ENCODE measurements around the gene AKAP8L. TPM values are rescaled to one million over a fixed set of nuclear protein-coding genes. Genes with fewer than 3 reads are reported as not detected.

AKAP8L gene
- total and polyA plus RNA-seq, 12 donors, result 48.3 to 652 (median 131) TPM

DNA sequence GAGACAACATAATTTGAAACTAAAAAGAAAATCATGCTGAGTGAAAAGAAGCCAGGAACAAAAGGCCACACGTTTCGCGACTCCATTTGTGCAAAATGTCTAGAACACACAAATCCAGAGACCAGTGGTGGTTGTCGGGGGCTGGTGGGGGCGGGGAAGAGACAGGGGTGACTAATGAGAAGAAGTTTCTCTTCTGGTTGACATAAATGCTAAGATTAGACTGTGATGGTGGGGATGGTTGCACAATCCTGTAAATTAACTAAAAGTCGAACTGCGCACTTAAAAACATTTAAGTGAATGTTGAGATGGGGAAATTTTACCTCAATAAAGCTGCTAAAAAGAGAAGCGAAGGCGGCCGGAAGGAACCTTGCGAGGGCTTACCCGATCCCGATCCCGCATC lies 46.3 kb downstream of the AKAP8L start:
- intact Hi-C loops (cut with DNase I), result loop anchor here (5.0 to 10.0 kb wide), 2 partner anchors 105 to 182 kb away; no protein-coding TSS in a partner anchor
- Histone ChIP-seq H3K27ac (no peak overlapping the region), H3K4me1 (replicated peaks in 1 of 2) (peaks cover 24 to 48% of the 10 kb centered on the region in 2 donors), H3K4me3 (no peak overlapping the region), H3K9me3 (replicated peaks in 1 of 3) (no peaks in the 10 kb centered on the region), H3K27me3 (no peaks in the 10 kb centered on the region), H3K36me3 (replicated peaks in 1 of 2) (peaks cover 0 to 61% of the 10 kb centered on the region in 2 donors)
- TF ChIP-seq CTCF (IDR thresholded peaks at IDR 0.05) (no peak), POLR2A (IDR thresholded peaks at IDR 0.05) (no peak)
- WGBS, 4 donors, result 89 to 95% (median 90%) methylated on average over 14 of the region's 14 CpGs
- DNase-seq, result no peak

DNA sequence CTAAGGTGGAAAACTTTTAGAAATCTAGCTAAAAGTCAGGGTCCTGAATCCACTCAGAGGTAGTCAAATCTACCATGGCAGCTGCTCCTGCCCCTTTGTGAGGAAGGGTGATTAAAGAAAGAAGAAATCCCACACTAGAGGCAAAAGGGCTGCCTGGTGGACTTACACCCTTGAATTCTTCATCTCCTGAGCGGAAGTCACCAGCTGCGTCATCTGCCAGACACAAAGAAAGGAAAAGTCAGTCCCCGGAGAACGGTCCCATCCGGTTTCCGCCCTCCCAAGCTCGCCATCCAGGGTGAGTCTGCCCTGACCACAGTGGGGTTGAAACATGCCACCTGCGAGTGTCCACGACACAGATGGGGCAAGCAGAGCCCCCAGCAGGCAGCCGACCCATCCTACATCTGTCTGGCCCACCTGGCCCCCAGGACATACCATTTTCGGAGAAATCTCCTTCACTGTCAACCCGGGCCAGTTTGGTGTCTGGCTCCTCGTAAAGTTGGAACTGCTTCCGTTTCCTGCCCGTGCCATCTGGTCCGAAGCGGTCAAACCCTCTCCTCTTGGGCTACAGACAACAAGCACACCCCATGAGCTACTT lies 46.9 kb downstream of the AKAP8L start:
- DNase-seq, result no peak
- intact Hi-C loops (cut with DNase I), result loop anchor here (5.0 to 10.0 kb wide), 2 partner anchors 105 to 183 kb away; no protein-coding TSS in a partner anchor
- Histone ChIP-seq H3K9me3 (replicated peaks in 1 of 3) (no peaks in the 10 kb centered on the region), H3K27ac (no peak overlapping the region), H3K4me1 (replicated peaks in 1 of 2) (peaks cover 28 to 48% of the 10 kb centered on the region in 2 donors), H3K27me3 (no peaks in the 10 kb centered on the region), H3K4me3 (no peak overlapping the region), H3K36me3 (replicated peaks in 1 of 2) (peaks cover 0 to 67% of the 10 kb centered on the region in 2 donors)
- TF ChIP-seq POLR2A (IDR thresholded peaks at IDR 0.05), result no peak
- no peak for TF ChIP-seq CTCF (IDR thresholded peaks at IDR 0.05)
- WGBS, 4 donors, result 91 to 97% (median 93%) methylated on average over 14 to 17 of the region's 17 CpGs

DNA sequence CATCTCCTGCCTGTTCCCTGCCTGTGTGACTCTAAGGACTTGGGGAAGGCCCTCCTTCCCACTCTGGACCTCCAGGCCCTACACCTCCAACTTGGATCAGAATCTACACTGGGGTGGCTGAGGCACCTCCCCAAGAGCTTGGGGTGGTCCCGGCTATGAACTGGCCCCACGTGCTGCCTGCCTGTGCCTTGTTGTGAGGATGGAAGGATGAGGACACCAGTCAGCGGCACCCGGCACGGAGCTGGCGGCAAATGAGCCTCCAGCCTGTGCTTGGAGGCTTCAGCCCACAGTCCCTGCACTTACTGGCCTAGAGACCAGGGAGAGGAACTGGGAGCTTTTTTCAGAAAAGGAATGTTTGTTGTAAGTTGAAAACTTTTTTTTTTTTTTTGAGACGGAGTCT lies 47.7 kb downstream of the AKAP8L start:
- 92 to 96% (median 94%) methylated on average over 7 of the region's 7 CpGs for WGBS, 4 donors
- intact Hi-C loops (cut with DNase I), result loop anchor here (5.0 to 10.0 kb wide), 2 partner anchors 104 to 184 kb away; no protein-coding TSS in a partner anchor
- no peak overlapping the region for H3K4me3 ChIP-seq
- H3K36me3 ChIP-seq (replicated peaks in 1 of 2), result peaks cover 0 to 75% of the 10 kb centered on the region in 2 donors
- no peak overlapping the region for H3K27ac ChIP-seq
- TF ChIP-seq CTCF (IDR thresholded peaks at IDR 0.05) (no peak), POLR2A (IDR thresholded peaks at IDR 0.05) (no peak)
- DNase-seq, result no peak
- peaks cover 29 to 42% of the 10 kb centered on the region in 2 donors for H3K4me1 ChIP-seq (replicated peaks in 1 of 2)
- H3K27me3 ChIP-seq, result no peaks in the 10 kb centered on the region
- H3K9me3 ChIP-seq (replicated peaks in 1 of 3), result no peaks in the 10 kb centered on the region

GRCh38 chr19:15369594-15369891 lies 49.2 kb downstream of the AKAP8L start:
- intact Hi-C loops (cut with DNase I), result no loop called here
- no peak for DNase-seq
- H3K9me3 ChIP-seq (replicated peaks in 1 of 3), result no peaks in the 10 kb centered on the region
- no peak overlapping the region for H3K4me3 ChIP-seq
- H3K36me3 ChIP-seq (replicated peaks in 1 of 2), result peaks cover 0 to 88% of the 10 kb centered on the region in 2 donors
- WGBS, 4 donors, result 90 to 93% (median 92%) methylated on average over 4 to 9 of the region's 9 CpGs
- peaks cover 19 to 26% of the 10 kb centered on the region in 2 donors for H3K4me1 ChIP-seq (replicated peaks in 1 of 2)
- H3K27ac ChIP-seq, result no peak overlapping the region
- TF ChIP-seq CTCF (IDR thresholded peaks at IDR 0.05), result no peak
- TF ChIP-seq POLR2A (IDR thresholded peaks at IDR 0.05), result no peak
- no peaks in the 10 kb centered on the region for H3K27me3 ChIP-seq
